K562 (cell line): ENCODE results near the gene RCOR3. TPM values are rescaled to one million over a fixed set of nuclear protein-coding genes. Genes with fewer than 3 reads are reported as not detected.

Experiments
- ATAC-seq: fragments of 200-7000 bp; cut with Tn5 transposase; 3 replicates; pipeline ENCODE4 v1.9.1; 2020; ENCODE audit warnings: moderate library complexity
- BruUV-seq: library from RNA; stranded (reverse); fragments of 400-500 nt; replicated peaks from 2 replicates; lab custom pipeline; 2021; lab: Mats Ljungman, UMichigan
- CTCF ChIA-PET: fragments of 300-600 bp; formaldehyde crosslinking; extraction: SDS; loops from one replicate; lab custom pipeline; 2021; ENCODE audit warnings: low intra/inter-chr PET ratio; lab: Yijun Ruan, JAX
- POLR2A ChIA-PET: fragments of 300-600, 350-650 bp; sonication (Branson Sonifier 250); formaldehyde crosslinking; extraction: SDS; loops from one replicate; lab custom pipeline; 2021; ENCODE audit warnings: antibody characterized with exemption, inconsistent platforms; lab: Yijun Ruan, JAX
- DNase-seq, 4 experiments: peaks; one replicate each; pipeline versions ENCODE4 v3.0.0 to v3.0.0-alpha.2; 2011 to 2018; ENCODE audit warnings: low spot score in 3 of 4, mixed read lengths in 3 of 4; ENCODE audit errors: extremely low read depth in 1 of 4
- FAIRE-seq: peaks from 2 replicates; lab custom pipeline; 2011; peaks lifted over from hg19 to GRCh38; lab: Jason Lieb, UNC
- H2AFZ ChIP-seq: 2 replicates; pipeline ENCODE4 v1.6.0; 2011; ENCODE audit warnings: low read depth, low read length, control low read depth, inconsistent platforms
- H3K27ac ChIP-seq: fragments of 200-600 bp; 3 replicates; pipeline ENCODE4 v1.8.0; 2011; ENCODE audit warnings: low read depth, mild to moderate bottlenecking, control low read depth, inconsistent platforms, low read length, moderate library complexity, mixed read lengths; ENCODE audit errors: extremely low read depth
- H3K27me3 ChIP-seq, 2 experiments: fragments of 300-600 bp in 1 of 2; 2 replicates in 1 of 2; 3 replicates in 1 of 2; pipeline versions ENCODE4 v1.6.0 to v1.8.0; 2011; ENCODE audit warnings: inconsistent platforms in 2 of 2, low read length in 2 of 2, mild to moderate bottlenecking in 1 of 2, mixed read lengths in 1 of 2, moderate library complexity in 1 of 2; ENCODE audit not compliant: control insufficient read depth in 2 of 2, insufficient read depth in 2 of 2
- H3K36me3 ChIP-seq: fragments of 300-600 bp; 3 replicates; pipeline ENCODE4 v1.8.0; 2011; ENCODE audit warnings: mild to moderate bottlenecking, low read length, inconsistent platforms; ENCODE audit not compliant: control insufficient read depth, insufficient read depth
- H3K4me1 ChIP-seq, 2 experiments: fragments of 200-600 bp in 1 of 2; replicated peaks in 1 of 2; 2 replicates in 1 of 2; 3 replicates in 1 of 2; pipeline versions ENCODE4 v1.5.1 to v1.8.0; 2011; ENCODE audit warnings: inconsistent platforms in 2 of 2, low read length in 2 of 2, mild to moderate bottlenecking in 1 of 2, mixed read lengths in 1 of 2, moderate library complexity in 1 of 2; ENCODE audit not compliant: control insufficient read depth in 2 of 2, insufficient read depth in 2 of 2
- H3K4me2 ChIP-seq: 2 replicates; pipeline ENCODE4 v1.6.1; 2011; ENCODE audit warnings: low read length, control low read depth, inconsistent platforms, mixed read lengths; ENCODE audit not compliant: insufficient read depth
- H3K4me3 ChIP-seq: fragments of 200-600 bp; sonication (generic), shearing (Covaris generic); 2 replicates; pipeline ENCODE4 v1.5.1; 2016; ENCODE audit warnings: control low read depth, inconsistent platforms
- H3K79me2 ChIP-seq: fragments of 200-600 bp; 3 replicates; pipeline ENCODE4 v1.8.0; 2011; ENCODE audit warnings: low read length, inconsistent platforms; ENCODE audit not compliant: control insufficient read depth, insufficient read depth
- H3K9ac ChIP-seq, 2 experiments: 2 replicates each; pipeline versions ENCODE4 v1.6.0 to v1.6.1; 2011; ENCODE audit warnings: low read depth in 2 of 2, low read length in 2 of 2, control low read depth in 1 of 2, inconsistent platforms in 1 of 2, mild to moderate bottlenecking in 1 of 2, mixed read lengths in 1 of 2; ENCODE audit not compliant: insufficient read depth in 1 of 2
- H3K9me1 ChIP-seq: one replicate; pipeline ENCODE4 v1.6.0; 2011; ENCODE audit warnings: inconsistent platforms, mild to moderate bottlenecking, low read length, moderate library complexity; ENCODE audit not compliant: control insufficient read depth, insufficient read depth
- H3K9me3 ChIP-seq: replicated peaks from 2 replicates; pipeline ENCODE4 v1.5.1; 2011; ENCODE audit warnings: low read depth, low read length, inconsistent platforms; ENCODE audit not compliant: control insufficient read depth, insufficient read depth
- H4K20me1 ChIP-seq: replicated peaks from 2 replicates; pipeline ENCODE4 v1.6.1; 2011; ENCODE audit warnings: low read length, inconsistent platforms, mixed read lengths; ENCODE audit not compliant: control insufficient read depth, insufficient read depth
- DACH1 ChIP-seq: fragments of 450-650 bp; IDR thresholded peaks from 2 replicates; pipeline ENCODE4 v1.6.1; 2018; ENCODE audit not compliant: partially characterized antibody
- DMBX1 ChIP-seq: fragments of 250-450 bp; sonication (Bioruptor Pico); IDR thresholded peaks from 2 replicates; pipeline ENCODE4 v1.8.0; 2022; ENCODE audit warnings: inconsistent platforms, mild to moderate bottlenecking, moderate library complexity, borderline replicate concordance
- FOXK2 ChIP-seq, 2 experiments: fragments of 450-650 bp; IDR thresholded peaks in 1 of 2; conservative IDR thresholded peaks in 1 of 2; 2 replicates each; pipeline ENCODE4 v1.6.1; 2016; ENCODE audit warnings: low read depth in 2 of 2, mild to moderate bottlenecking in 1 of 2
- NBN ChIP-seq: fragments of 450-650 bp; IDR thresholded peaks from 2 replicates; pipeline ENCODE4 v1.6.1; 2016; ENCODE audit warnings: low read depth, mild to moderate bottlenecking
- PURB ChIP-seq: sonication (generic); formaldehyde crosslinking; IDR thresholded peaks from 2 replicates; pipeline ENCODE4 v1.9.0; 2021; ENCODE audit warnings: low read depth, mild to moderate bottlenecking, missing genetic modification reagents
- RCOR1 ChIP-seq, 2 experiments: IDR thresholded peaks; 2 replicates each; pipeline ENCODE4 v1.6.1; 2012; ENCODE audit warnings: low read depth in 2 of 2, low read length in 2 of 2, borderline replicate concordance in 1 of 2, improper control_type of control experiment in 1 of 2
- SPI1 ChIP-seq: IDR thresholded peaks from 2 replicates; pipeline ENCODE4 v1.6.1; 2011; ENCODE audit warnings: low read depth, low read length, control low read depth, borderline replicate concordance
- SRSF1 ChIP-seq: fragments of 200-400 bp; formaldehyde crosslinking; IDR thresholded peaks from 2 replicates; pipeline ENCODE4 v1.6.1; 2017; ENCODE audit warnings: mild to moderate bottlenecking, low read depth, low read length, moderate library complexity
- TBP ChIP-seq: optimal IDR thresholded peaks from 2 replicates; pipeline ENCODE3; 2011; ENCODE audit warnings: low read depth, low read length, improper control_type of control experiment
- YY1 ChIP-seq, 3 experiments: IDR thresholded peaks; 2 replicates each; pipeline ENCODE4 v1.6.1; 2011; ENCODE audit warnings: low read length in 2 of 3, mild to moderate bottlenecking in 2 of 3, moderate library complexity in 2 of 3, borderline replicate concordance in 1 of 3, control low read depth in 1 of 3, low read depth in 1 of 3; ENCODE audit not compliant: insufficient read depth in 3 of 3, insufficient replicate concordance in 2 of 3, control insufficient read depth in 1 of 3, insufficient read length in 1 of 3; ENCODE audit errors: extremely low read depth in 1 of 3
- ZFP1 ChIP-seq: fragments of 450-650 bp; formaldehyde crosslinking; IDR thresholded peaks from 2 replicates; pipeline ENCODE4 v1.4.0; 2020; ENCODE audit warnings: mild to moderate bottlenecking, mixed read lengths
- ZFP30 ChIP-seq: fragments of 250-450 bp; sonication (Bioruptor Pico); IDR thresholded peaks from 2 replicates; pipeline ENCODE4 v1.8.0; 2022; ENCODE audit warnings: moderate library complexity, mild to moderate bottlenecking, inconsistent platforms, borderline replicate concordance
- WGBS: fragments of 100-300 bp; shearing (Covaris generic); methylation state at CpG from one replicate; pipeline ENCODE4 v1.1.6; 2016; ENCODE audit warnings: low coverage, mixed read lengths; ENCODE audit not compliant: insufficient coverage; ENCODE audit errors: missing lambda C conversion rate; 5-methylcytosine and 5-hydroxymethylcytosine counted together
- in situ Hi-C: fragments of 300-500 bp; cut with MboI; formaldehyde crosslinking; loops from 4 replicates; pipeline ENCODE4 v1.15.0; 2018; ENCODE audit warnings: inconsistent platforms, mixed read lengths
- intact Hi-C: fragments of 100-400 bp; cut with micrococcal nuclease; formaldehyde crosslinking; loops from 2 replicates; pipeline ENCODE4 v1.14.2; 2022
- polyA plus RNA-seq, 8 experiments: library from polyadenylated mRNA; depleted of rRNA in 4 of 8; stranded (reverse) in 5 of 8; unstranded in 3 of 8; fragments of >200 nt; fragmentation: Nextera tagmentation in 2 of 8; fragmentation: Illumina TruSeq in 1 of 8; extraction: Ambion mirVana in 2 of 8; extraction: Trizol in 1 of 8; gene quantifications; 2 replicates each; pipeline versions ENCODE4 v1.2.1 to v1.2.3, GENCODE V29; 2011 to 2014; ENCODE audit warnings: inconsistent platforms in 1 of 8, missing spikeins in 1 of 8
- total RNA-seq, 7 experiments: library from RNA; depleted of rRNA in 6 of 7; stranded (reverse); fragments of >200 nt in 6 of 7; fragmentation: Illumina TruSeq in 2 of 7; extraction: Trizol in 2 of 7; gene quantifications; 2 replicates each; pipeline versions ENCODE4 v1.2.1 to v1.2.3, GENCODE V29; 2011 to 2021; ENCODE audit warnings: low replicate concordance in 1 of 7
- TF ChIP-seq, protein P1 (sequence below): fragments of 450-650 bp; IDR thresholded peaks from 2 replicates; pipeline ENCODE4 v1.7.0; 2016; ENCODE audit warnings: borderline replicate concordance
- TF ChIP-seq, protein P2 (sequence below): fragments of 250-450 bp; sonication (Bioruptor Pico); IDR thresholded peaks from 2 replicates; pipeline ENCODE4 v1.4.0; 2020

RCOR3 gene
- total and polyA plus RNA-seq, 9 of the 15 experiments (the other 6 are each of a cell fraction or from before 2014, with no cell fraction given), result 9.7 to 42.7 (median 29.5) TPM

DNA sequence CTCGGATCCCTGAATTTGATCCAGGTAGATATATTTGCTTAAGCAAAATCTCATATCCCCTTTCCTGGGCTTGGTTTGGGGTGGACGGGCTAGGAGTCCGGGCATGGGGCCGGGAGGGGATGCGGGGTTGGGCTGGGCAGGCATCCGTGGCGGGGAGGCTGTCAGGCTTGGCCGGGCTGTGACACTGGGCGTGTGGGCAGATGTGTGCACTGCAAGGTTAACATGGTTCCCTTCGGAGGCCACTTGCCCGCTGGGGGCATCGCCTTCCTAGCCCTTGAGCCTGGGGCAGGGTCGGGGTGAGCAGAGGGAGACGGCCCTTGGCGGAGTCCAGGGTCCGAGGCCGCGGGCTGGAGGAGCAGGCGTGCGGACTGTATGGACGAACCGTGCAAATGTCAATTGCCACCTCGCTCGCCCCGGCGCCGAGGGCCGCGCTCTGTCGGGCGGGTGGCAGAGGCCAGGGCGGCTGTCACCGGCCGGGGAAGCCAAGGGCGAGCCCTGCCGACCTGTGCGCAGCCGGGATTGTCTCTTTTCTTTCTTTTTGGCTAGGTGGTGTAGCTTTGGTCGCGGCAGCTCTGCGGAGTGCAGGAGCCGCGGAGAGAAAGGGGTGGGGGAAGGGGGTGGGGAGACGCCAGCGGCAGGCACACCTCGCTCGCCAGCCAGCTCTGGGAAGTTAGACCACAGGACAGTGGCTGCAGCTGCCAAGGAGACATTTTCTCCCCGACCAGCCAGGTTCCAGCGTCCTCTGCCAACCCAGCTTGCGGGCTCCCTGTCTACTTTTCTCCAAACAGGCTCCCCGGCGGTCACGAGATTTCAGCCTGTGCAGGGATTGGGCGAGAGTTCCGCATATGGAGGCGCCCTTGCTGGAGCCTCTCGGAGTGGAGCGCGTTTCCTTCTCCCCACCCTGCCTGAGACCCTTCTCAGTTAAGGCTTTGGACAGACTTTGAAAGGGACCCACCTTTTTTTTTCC lies 1.3 kb downstream of the RCOR3 start:
- TSS peak; percentile 60 for BruUV-seq
- Histone ChIP-seq H3K27me3 (no peaks in the 10 kb centered on the region), H3K36me3 (peaks cover 17% of the 10 kb centered on the region; the same call in 1 of the 3 replicates), H4K20me1 (no peaks in the 10 kb centered on the region), H3K9me3 (no peaks in the 10 kb centered on the region), H2AFZ (peak overlapping the region; percentile 89), H3K4me3 (peak overlapping the region; percentile 93), H3K9ac (peak overlapping the region; percentile 77 to 98), H3K79me2 (peaks cover 56% of the 10 kb centered on the region), H3K4me1 (peaks cover 7 to 20% of the 10 kb centered on the region in 2 experiments; a peak in 3 of 5 replicates), H3K27ac (peak overlapping the region; percentile 80), H3K9me1 (no peaks in the 10 kb centered on the region), H3K4me2 (peak overlapping the region; percentile 94)
- FAIRE-seq (peak; percentile 86), ATAC-seq (peak; percentile 68), DNase-seq (peak; percentile 52 to 88 (median 68))
- ChIA-PET CTCF (no interaction called here), POLR2A (interaction anchor here (0.6 to 1.5 kb wide), 5 partner anchors 8 to 221 kb away, joined by 3 to 8 read pairs (median 4); no protein-coding TSS in a partner anchor)
- intact Hi-C loops (no loop called here), in situ Hi-C loops (no loop called here)
- under 1% methylated on average over 57 of the region's 59 CpGs for whole genome bisulfite sequencing
- TF ChIP-seq DACH1 (no peak), FOXK2 (conservative IDR thresholded peaks at IDR 0.05 in 1 of 2, IDR thresholded peaks at IDR 0.05 in 1 of 2; ENCODE audit: low read depth in 2 of 2) (no peak), SPI1 (peak; percentile 60; the same call in 1 of the 2 replicates), YY1 (IDR thresholded peaks at IDR 0.05; ENCODE audit: borderline replicate concordance in 1 of 3, control insufficient read depth in 1 of 3, extremely low read depth in 1 of 3, insufficient read depth in 3 of 3, insufficient read length in 1 of 3, insufficient replicate concordance in 2 of 3, low read depth in 1 of 3, low read length in 2 of 3) (peak in 2 of 3 experiments; percentile 42 to 72), PURB (CRISPR knock-in tag) (no peak), ZFP1 (0 out of 2 replicates have a peak, but pooled peaks have one; percentile 6), TBP (peak; percentile 42), NBN (no peak), ZFP30 (no peak), SRSF1 (no peak), RCOR1 (IDR thresholded peaks at IDR 0.05; ENCODE audit: borderline replicate concordance in 1 of 2, low read depth in 2 of 2, low read length in 2 of 2) (no peak), DMBX1 (peak; percentile 69; the same call in 1 of the 2 replicates)
- TF ChIP-seq, protein P1, sequence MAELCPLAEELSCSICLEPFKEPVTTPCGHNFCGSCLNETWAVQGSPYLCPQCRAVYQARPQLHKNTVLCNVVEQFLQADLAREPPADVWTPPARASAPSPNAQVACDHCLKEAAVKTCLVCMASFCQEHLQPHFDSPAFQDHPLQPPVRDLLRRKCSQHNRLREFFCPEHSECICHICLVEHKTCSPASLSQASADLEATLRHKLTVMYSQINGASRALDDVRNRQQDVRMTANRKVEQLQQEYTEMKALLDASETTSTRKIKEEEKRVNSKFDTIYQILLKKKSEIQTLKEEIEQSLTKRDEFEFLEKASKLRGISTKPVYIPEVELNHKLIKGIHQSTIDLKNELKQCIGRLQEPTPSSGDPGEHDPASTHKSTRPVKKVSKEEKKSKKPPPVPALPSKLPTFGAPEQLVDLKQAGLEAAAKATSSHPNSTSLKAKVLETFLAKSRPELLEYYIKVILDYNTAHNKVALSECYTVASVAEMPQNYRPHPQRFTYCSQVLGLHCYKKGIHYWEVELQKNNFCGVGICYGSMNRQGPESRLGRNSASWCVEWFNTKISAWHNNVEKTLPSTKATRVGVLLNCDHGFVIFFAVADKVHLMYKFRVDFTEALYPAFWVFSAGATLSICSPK, result no peak
- TF ChIP-seq, protein P2, sequence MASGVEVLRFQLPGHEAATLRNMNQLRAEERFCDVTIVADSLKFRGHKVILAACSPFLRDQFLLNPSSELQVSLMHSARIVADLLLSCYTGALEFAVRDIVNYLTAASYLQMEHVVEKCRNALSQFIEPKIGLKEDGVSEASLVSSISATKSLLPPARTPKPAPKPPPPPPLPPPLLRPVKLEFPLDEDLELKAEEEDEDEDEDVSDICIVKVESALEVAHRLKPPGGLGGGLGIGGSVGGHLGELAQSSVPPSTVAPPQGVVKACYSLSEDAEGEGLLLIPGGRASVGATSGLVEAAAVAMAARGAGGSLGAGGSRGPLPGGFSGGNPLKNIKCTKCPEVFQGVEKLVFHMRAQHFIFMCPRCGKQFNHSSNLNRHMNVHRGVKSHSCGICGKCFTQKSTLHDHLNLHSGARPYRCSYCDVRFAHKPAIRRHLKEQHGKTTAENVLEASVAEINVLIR (CRISPR knock-in tag), result 0 out of 2 replicates have a peak, but pooled peaks have one; percentile 22
